MCF 10A (cell line): ENCODE measurements around the gene CUEDC1. TPM values are rescaled to one million over a fixed set of nuclear protein-coding genes. Genes with fewer than 3 reads are reported as not detected.

Experiments
- BruUV-seq: library from RNA; stranded (reverse); fragments of 400-500 nt; replicated peaks from 2 replicates; lab custom pipeline; 2021; lab: Mats Ljungman, UMichigan
- CTCF ChIA-PET: fragments of 300-600 bp; sonication (Branson Sonifier 250); formaldehyde crosslinking; extraction: SDS; loops from one replicate; lab custom pipeline; 2021; ENCODE audit warnings: antibody characterized with exemption, inconsistent platforms; lab: Yijun Ruan, JAX
- POLR2A ChIA-PET: fragments of 300-600, 350-650 bp; sonication (Branson Sonifier 250); formaldehyde crosslinking; extraction: SDS; loops from one replicate; lab custom pipeline; 2020; ENCODE audit warnings: antibody characterized with exemption, inconsistent platforms; lab: Yijun Ruan, JAX
- DNase-seq: peaks from one replicate; pipeline ENCODE4 v3.0.0-alpha.2; 2018; ENCODE audit not compliant: unreplicated experiment
- H3K27ac Mint-ChIP-seq: one replicate; pipeline ENCODE4 v1.8.0; 2022; ENCODE audit warnings: mild to moderate bottlenecking, low read depth, mixed read lengths; ENCODE audit not compliant: unreplicated experiment
- H3K27me3 Mint-ChIP-seq: one replicate; pipeline ENCODE4 v1.8.0; 2022; ENCODE audit warnings: mixed read lengths; ENCODE audit not compliant: insufficient read depth, unreplicated experiment
- H3K36me3 Mint-ChIP-seq: one replicate; pipeline ENCODE4 v1.8.0; 2022; ENCODE audit warnings: mild to moderate bottlenecking, moderate library complexity, mixed read lengths; ENCODE audit not compliant: insufficient read depth, unreplicated experiment
- H3K4me1 Mint-ChIP-seq: one replicate; pipeline ENCODE4 v1.8.0; 2022; ENCODE audit warnings: mixed read lengths; ENCODE audit not compliant: insufficient read depth, unreplicated experiment
- H3K4me3 Mint-ChIP-seq: one replicate; pipeline ENCODE4 v1.8.0; 2022; ENCODE audit warnings: mild to moderate bottlenecking, moderate library complexity, mixed read lengths; ENCODE audit not compliant: unreplicated experiment
- H3K9me3 Mint-ChIP-seq: one replicate; pipeline ENCODE4 v1.8.0; 2022; ENCODE audit warnings: mixed read lengths; ENCODE audit not compliant: unreplicated experiment
- CTCF ChIP-seq: fragments of 200-600 bp; IDR thresholded peaks from one replicate; pipeline ENCODE4 v1.8.0; 2022; ENCODE audit warnings: antibody characterized with exemption, mild to moderate bottlenecking; ENCODE audit not compliant: unreplicated experiment
- intact Hi-C: fragments of 100-400 bp; cut with micrococcal nuclease; formaldehyde crosslinking; loops from 2 replicates; pipeline ENCODE4 v1.14.1; 2022
- total RNA-seq: library from RNA; stranded (reverse); gene quantifications from 2 replicates; pipeline ENCODE4 v1.2.3, GENCODE V29; 2022

CUEDC1 gene
- total RNA-seq, 1 experiment from 2014 or later: 15.6 TPM

GRCh38 chr17:57944908-57945307 lies 10.3 kb downstream of the CUEDC1 start:
- CTCF ChIA-PET: interaction anchor here (1.0 to 7.0 kb wide), 8 partner anchors 9 to 86 kb away, joined by 3 to 73 read pairs (median 20); no protein-coding TSS in a partner anchor
- POLR2A ChIA-PET: interaction anchor here (0.8 to 10.2 kb wide), 4 partner anchors 41 to 91 kb away, joined by 3 to 102 read pairs (median 24); no protein-coding TSS in a partner anchor
- Mint-ChIP-seq H3K36me3 (no peaks in the 10 kb centered on the region), H3K27me3 (no peaks in the 10 kb centered on the region), H3K4me1 (peaks cover 52% of the 10 kb centered on the region), H3K27ac (no peak overlapping the region), H3K9me3 (no peaks in the 10 kb centered on the region), H3K4me3 (no peak overlapping the region)
- TF ChIP-seq CTCF: no peak
- DNase-seq: no peak
- intact Hi-C loops: no loop called here
- BruUV-seq: no TSS peak

GRCh38 chr17:57943645-57944044 lies 11.6 kb downstream of the CUEDC1 start:
- H3K27me3 Mint-ChIP-seq: no peaks in the 10 kb centered on the region
- intact Hi-C loops: no loop called here
- no peak for TF ChIP-seq CTCF
- H3K4me1 Mint-ChIP-seq: peaks cover 39% of the 10 kb centered on the region
- ChIA-PET CTCF (interaction anchor here (1.0 to 1.9 kb wide), 5 partner anchors 52 to 85 kb away, joined by 3 to 8 read pairs (median 3); no protein-coding TSS in a partner anchor), POLR2A (interaction anchor here (0.6 to 2.4 kb wide), 4 partner anchors 27 to 912 kb away, joined by 3 to 12 read pairs (median 3); no protein-coding TSS in a partner anchor)
- H3K36me3 Mint-ChIP-seq: no peaks in the 10 kb centered on the region
- no peak overlapping the region for H3K4me3 Mint-ChIP-seq
- BruUV-seq: no TSS peak
- no peak for DNase-seq
- no peak overlapping the region for H3K27ac Mint-ChIP-seq
- H3K9me3 Mint-ChIP-seq: no peaks in the 10 kb centered on the region

- DNase-seq: no peak
- no peak for TF ChIP-seq CTCF
- ChIA-PET POLR2A (interaction anchor here (0.6 to 0.7 kb wide), 3 partner anchors 27 to 911 kb away, joined by 3 read pairs; no protein-coding TSS in a partner anchor), CTCF (interaction anchor here (1.0 to 1.9 kb wide), 4 partner anchors 52 to 85 kb away, joined by 3 to 8 read pairs (median 4); no protein-coding TSS in a partner anchor)
- H3K4me3 Mint-ChIP-seq: no peak overlapping the region
- no peak overlapping the region for H3K27ac Mint-ChIP-seq
- H3K36me3 Mint-ChIP-seq: no peaks in the 10 kb centered on the region
- no peaks in the 10 kb centered on the region for H3K27me3 Mint-ChIP-seq
- H3K4me1 Mint-ChIP-seq: peaks cover 34% of the 10 kb centered on the region
- no TSS peak for BruUV-seq
- intact Hi-C loops: no loop called here
- no peaks in the 10 kb centered on the region for H3K9me3 Mint-ChIP-seq
Observed at GRCh38 chr17:57943140-57943539, 12.1 kb downstream of the CUEDC1 start.

- no TSS peak for BruUV-seq
- H3K27ac Mint-ChIP-seq: no peak overlapping the region
Observed at GRCh38 chr17:57941384-57942370, 13.5 kb downstream of the CUEDC1 start.

More at GRCh38 chr17:57941384-57942370, 13.5 kb downstream of the CUEDC1 start:
- ChIA-PET POLR2A (no interaction called here), CTCF (interaction anchor here (0.8 kb wide), 1 partner anchor 14 kb away, joined by 4 read pairs; the partner anchor contains the start of gene CUEDC1)
- intact Hi-C loops: no loop called here
- H3K4me1 Mint-ChIP-seq: peaks cover 25% of the 10 kb centered on the region
- no peak for DNase-seq
- H3K4me3 Mint-ChIP-seq: no peak overlapping the region
- H3K27me3 Mint-ChIP-seq: no peaks in the 10 kb centered on the region
- TF ChIP-seq CTCF: no peak
- no peaks in the 10 kb centered on the region for H3K36me3 Mint-ChIP-seq
- no peaks in the 10 kb centered on the region for H3K9me3 Mint-ChIP-seq
